Panc1 (cell line): ENCODE measurements around the gene WASF2.

Experiments used
- CTCF ChIP-seq: fragments of 450-650 bp; IDR thresholded peaks from 2 replicates; pipeline ENCODE4 v1.5.1; 2017; ENCODE audit warnings: mild to moderate bottlenecking
- POLR2AphosphoS5 ChIP-seq: IDR thresholded peaks from 2 replicates; pipeline ENCODE4 v1.6.1; 2012; ENCODE audit warnings: mild to moderate bottlenecking, low read depth, low read length, moderate library complexity

GRCh38 chr1:27427816-27428315 lies 62.1 kb downstream of the WASF2 start:
- TF ChIP-seq CTCF (no peak), POLR2AphosphoS5 (no peak)
